HG03095 (cell line): ENCODE data around the gene PARD6G.
"Not testable (repeated sequence)": the region's sequence is repeated elsewhere in the genome, so short reads cannot be mapped to it uniquely, and the experiment has no call there.

Source experiments
- ATAC-seq: cut with Tn5 transposase; IDR thresholded peaks from one replicate; pipeline ENCODE4 v1.9.1; 2021; ENCODE audit warnings: moderate library complexity; ENCODE audit not compliant: unreplicated experiment

Gene PARD6G, protein sequence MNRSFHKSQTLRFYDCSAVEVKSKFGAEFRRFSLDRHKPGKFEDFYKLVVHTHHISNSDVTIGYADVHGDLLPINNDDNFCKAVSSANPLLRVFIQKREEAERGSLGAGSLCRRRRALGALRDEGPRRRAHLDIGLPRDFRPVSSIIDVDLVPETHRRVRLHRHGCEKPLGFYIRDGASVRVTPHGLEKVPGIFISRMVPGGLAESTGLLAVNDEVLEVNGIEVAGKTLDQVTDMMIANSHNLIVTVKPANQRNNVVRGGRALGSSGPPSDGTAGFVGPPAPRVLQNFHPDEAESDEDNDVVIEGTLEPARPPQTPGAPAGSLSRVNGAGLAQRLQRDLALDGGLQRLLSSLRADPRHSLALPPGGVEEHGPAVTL

DNA sequence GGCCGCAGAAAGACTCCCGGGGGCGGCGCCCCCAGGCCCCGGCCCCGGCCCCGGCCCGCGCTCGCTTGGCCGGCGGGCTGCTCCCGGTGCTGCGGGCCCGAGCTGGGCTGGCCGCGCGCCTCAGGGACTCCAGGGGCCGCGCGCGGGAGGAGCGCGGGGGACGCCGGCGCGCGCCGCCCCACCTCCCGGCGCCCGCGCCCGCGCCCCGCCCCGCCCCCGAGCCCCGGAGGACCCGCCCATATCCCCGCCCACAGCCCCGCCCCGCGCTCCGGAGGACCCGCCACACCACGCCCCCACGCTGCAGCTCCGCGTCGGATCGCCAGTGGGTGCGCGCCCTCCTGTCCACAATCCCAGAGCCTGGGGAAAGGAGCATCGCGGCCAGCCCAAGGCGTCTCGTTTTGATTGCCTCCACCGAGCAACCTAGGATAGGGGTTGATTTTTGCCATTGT lies at the start of gene PARD6G:
PARD6G (minus strand) TSS at position 122 of the 449 bp plus-strand sequence. CDS start 166 bp downstream, outside the sequence.
- peak; percentile 48 for ATAC-seq

GRCh38 chr18:80262241-80263033 lies 15.1 kb upstream of the PARD6G start:
- not testable (repeated sequence) for ATAC-seq

- ATAC-seq = no peak
Observed at GRCh38 chr18:80259610-80260009, 12.3 kb upstream of the PARD6G start.

DNA sequence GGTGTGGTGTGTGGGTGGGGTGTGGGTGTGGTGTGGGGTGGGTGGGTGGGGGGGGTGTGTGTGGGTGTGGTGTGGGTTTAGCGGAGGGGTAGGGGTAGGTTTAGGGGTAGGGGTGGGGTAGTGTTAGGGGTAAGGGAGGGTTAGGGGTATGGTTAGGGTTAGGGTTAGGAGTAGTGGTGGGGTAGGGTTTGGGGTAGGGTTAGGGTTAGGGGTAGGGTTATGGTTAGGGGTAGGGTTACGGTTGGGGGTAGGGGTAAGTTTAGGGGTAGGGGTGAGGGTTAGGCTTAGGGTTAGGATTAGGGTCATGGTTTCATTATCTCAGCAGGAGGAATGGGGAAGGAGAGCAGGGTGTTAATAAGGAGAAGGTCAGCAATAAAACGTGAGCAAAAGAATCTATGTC lies 11.3 kb upstream of the PARD6G start:
- ATAC-seq = no peak

DNA sequence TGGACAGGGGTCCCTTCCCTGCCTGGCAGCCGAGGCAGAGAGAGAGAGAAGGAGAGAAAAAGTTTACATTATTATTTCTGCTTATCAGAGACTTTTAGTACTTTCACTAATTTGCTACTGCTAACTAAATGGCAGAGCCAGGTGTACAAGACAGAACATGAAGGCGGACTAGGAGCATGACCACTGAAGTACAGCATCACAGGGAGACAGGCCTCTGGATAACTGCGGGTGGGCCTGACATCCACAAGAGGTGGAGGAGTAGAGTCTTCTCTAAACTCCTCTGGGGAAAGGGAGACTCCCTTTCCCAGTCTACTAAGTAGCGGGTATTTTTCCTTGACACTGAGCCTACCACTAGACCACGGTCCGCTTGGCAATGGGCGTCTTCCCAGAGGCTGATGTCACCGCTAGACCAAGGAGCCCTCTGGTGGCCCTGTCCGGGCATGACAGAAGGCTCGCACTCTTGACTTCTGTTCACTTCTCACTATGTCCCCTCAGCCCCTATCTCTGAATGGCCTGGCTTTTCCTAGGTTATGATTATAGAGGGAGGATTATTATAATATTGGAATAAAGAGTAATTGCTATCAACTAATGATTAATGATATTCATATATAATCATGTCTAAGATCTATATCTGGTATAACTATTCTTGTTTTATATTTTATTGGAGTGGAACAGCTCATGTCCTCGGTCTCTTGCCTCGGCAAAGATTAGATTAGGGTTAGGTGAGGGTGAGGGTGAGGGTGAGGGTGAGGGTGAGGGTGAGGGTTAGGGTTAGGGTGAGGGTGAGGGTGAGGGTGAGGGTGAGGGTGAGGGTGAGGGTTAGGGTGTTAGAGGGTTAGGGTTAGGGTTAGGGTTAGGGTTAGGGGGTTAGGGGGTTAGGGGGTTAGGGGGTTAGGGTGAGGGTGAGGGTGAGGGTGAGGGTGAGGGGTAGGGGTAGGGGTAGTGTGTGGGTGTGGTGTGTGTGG lies 10.5 kb upstream of the PARD6G start:
- ATAC-seq = not testable (repeated sequence)

GRCh38 chr18:80254971-80255500 lies 7.7 kb upstream of the PARD6G start:
- no peak for ATAC-seq

GRCh38 chr18:80253871-80254492 lies 6.7 kb upstream of the PARD6G start:
- no peak for ATAC-seq

DNA sequence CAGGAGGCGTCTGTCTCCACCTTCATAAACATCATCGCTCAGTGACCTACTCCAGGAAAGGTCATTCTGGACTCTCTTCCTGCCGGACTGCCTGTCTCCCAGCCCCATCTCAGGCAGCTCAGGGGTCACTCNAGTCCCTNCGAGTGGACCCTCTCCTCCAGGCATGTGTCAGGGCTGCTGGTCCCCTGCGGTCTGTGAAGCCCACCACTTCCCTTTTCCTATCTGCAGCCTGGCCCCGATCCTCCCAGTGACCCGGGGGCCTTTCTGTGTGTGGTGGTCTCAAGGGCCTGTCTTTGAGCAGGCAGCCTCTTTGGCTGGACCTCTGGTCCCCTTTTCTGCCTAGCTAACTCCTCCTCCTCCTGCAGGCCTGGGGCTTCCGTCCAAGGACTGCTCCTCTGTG lies 5.9 kb upstream of the PARD6G start:
- ATAC-seq = no peak

DNA sequence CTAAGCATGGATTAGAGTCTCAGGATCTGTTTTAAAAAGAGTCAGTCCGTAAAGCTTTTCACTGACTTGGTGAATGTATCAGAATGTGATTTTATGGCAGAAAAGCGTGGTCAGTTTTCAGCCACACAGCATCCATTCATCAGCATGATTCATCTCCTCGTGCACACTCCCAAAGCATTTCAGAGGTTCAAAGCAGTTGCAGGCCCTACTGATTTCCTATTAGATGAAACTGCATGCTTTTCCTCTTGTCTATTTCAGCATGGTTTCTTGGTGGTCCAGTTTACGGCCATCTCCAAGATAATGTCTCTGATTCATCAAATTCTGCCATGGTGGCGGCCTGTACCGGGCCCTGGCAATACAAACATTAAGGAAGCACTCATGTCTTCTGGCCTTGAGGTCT lies 4.8 kb upstream of the PARD6G start:
- ATAC-seq = no peak

- ATAC-seq = no peak
Observed at GRCh38 chr18:80251700-80252099, 4.4 kb upstream of the PARD6G start.

- ATAC-seq = no peak
Observed at GRCh38 chr18:80250740-80251364, 3.5 kb upstream of the PARD6G start.

- no peak for ATAC-seq
Observed at GRCh38 chr18:80249217-80250093, 2.1 kb upstream of the PARD6G start.

- peak; percentile 33 for ATAC-seq
Observed at GRCh38 chr18:80246445-80247392, 595 bp downstream of the PARD6G start.

DNA sequence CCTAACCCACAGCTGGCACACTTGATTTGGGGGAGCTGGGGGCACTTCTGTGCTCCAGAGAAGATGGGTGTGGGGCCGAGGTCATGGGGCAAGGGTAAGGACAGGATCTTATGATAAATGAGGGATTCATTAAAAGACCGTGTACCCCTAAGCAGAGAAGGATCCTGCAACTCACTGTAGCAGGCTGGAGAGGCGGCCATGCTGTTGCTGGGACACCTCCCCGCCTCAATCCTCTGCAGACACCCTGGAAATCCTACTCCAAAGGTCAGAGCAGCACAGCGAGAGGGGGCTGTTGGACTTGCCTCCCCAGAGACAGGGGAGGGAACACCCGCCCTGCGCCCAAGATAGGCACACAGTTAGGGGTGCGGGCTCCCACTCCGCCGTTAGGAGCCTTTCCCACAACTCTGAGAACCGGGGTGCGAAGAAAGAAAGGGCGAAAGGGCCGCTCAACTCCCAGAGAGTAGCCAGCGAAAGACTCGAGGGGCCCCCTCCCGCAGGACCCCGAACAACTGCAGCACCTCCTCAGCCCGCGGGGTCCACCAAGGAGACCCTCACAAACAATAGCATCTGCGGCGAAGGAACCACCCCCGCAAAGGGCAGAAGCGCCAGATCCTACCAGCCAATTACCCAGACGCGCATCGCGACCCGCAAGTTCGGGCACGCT lies 1.4 kb downstream of the PARD6G start:
- no peak for ATAC-seq

GRCh38 chr18:80244956-80245730 lies 2.2 kb downstream of the PARD6G start:
- ATAC-seq = no peak

- ATAC-seq = no peak
Observed at GRCh38 chr18:80244167-80244566, 3.1 kb downstream of the PARD6G start.
